Panc1 (cell line): ENCODE data around the gene LIPA. TPM values are rescaled to one million over a fixed set of nuclear protein-coding genes. Genes with fewer than 3 reads are reported as not detected.

Experiments used
- ATAC-seq: fragments of 200-7000 bp; cut with Tn5 transposase; 2 replicates; pipeline ENCODE4 v1.9.1; 2020; ENCODE audit warnings: mild to moderate bottlenecking, moderate library complexity
- BruUV-seq: library from RNA; stranded (reverse); fragments of 400-500 nt; replicated peaks from 2 replicates; lab custom pipeline; 2021; lab: Mats Ljungman, UMichigan
- CTCF ChIA-PET: fragments of 300-600 bp; sonication (Branson Sonifier 250); formaldehyde crosslinking; loops from one replicate; lab custom pipeline; 2022; ENCODE audit warnings: antibody characterized with exemption; lab: Charles Lee
- POLR2A ChIA-PET: fragments of 300-600 bp; sonication (Branson Sonifier 250); formaldehyde crosslinking; loops from one replicate; lab custom pipeline; 2022; ENCODE audit warnings: antibody characterized with exemption; lab: Charles Lee
- DNase-seq: peaks from one replicate; pipeline ENCODE4 v3.0.0-alpha.2; 2010; ENCODE audit warnings: low read depth, low spot score
- H3K27ac ChIP-seq: 2 replicates; pipeline ENCODE4 v1.5.1; 2011; ENCODE audit warnings: mild to moderate bottlenecking, low read length, inconsistent platforms
- H3K27me3 ChIP-seq: fragments of 200-500 bp; sonication (Bioruptor generic); 2 replicates; pipeline ENCODE4 v1.6.0; 2014; ENCODE audit warnings: low read length, inconsistent platforms; ENCODE audit not compliant: control insufficient read depth, insufficient read depth
- H3K36me3 ChIP-seq: fragments of 200-500 bp; sonication (Bioruptor generic); 2 replicates; pipeline ENCODE4 v1.5.1; 2014; ENCODE audit warnings: inconsistent platforms, mild to moderate bottlenecking, low read length, moderate library complexity; ENCODE audit not compliant: control insufficient read depth, insufficient read depth
- H3K4me1 ChIP-seq: 2 replicates; pipeline ENCODE4 v1.5.1; 2011; ENCODE audit warnings: inconsistent platforms, mild to moderate bottlenecking, low read length, moderate library complexity; ENCODE audit not compliant: control insufficient read depth, insufficient read depth
- H3K4me3 ChIP-seq, 2 experiments: 2 replicates each; pipeline ENCODE4 v1.5.1; 2011 to 2012; ENCODE audit warnings: low read depth in 2 of 2, low read length in 2 of 2, mild to moderate bottlenecking in 2 of 2, inconsistent platforms in 1 of 2, moderate library complexity in 1 of 2
- H3K9me3 ChIP-seq: fragments of 200-500 bp; sonication (Bioruptor generic); 2 replicates; pipeline ENCODE4 v1.5.1; 2014; ENCODE audit warnings: low read depth, mild to moderate bottlenecking, inconsistent platforms, low read length, moderate library complexity; ENCODE audit not compliant: control insufficient read depth, insufficient read depth
- POLR2AphosphoS5 ChIP-seq: IDR thresholded peaks from 2 replicates; pipeline ENCODE4 v1.6.1; 2012; ENCODE audit warnings: mild to moderate bottlenecking, low read depth, low read length, moderate library complexity
- REST ChIP-seq, 2 experiments: IDR thresholded peaks; 2 replicates each; pipeline ENCODE4 v1.6.1; 2011 to 2012; ENCODE audit warnings: low read depth in 2 of 2, control low read depth in 1 of 2, low read length in 1 of 2, mild to moderate bottlenecking in 1 of 2, moderate library complexity in 1 of 2; ENCODE audit not compliant: insufficient read depth in 1 of 2
- SIN3A ChIP-seq: IDR thresholded peaks from 2 replicates; pipeline ENCODE4 v1.6.1; 2012; ENCODE audit warnings: low read depth, mild to moderate bottlenecking, low read length, moderate library complexity, borderline replicate concordance; ENCODE audit not compliant: insufficient read depth
- TCF7L2 ChIP-seq: IDR thresholded peaks from 2 replicates; pipeline ENCODE4 v1.6.1; 2011; ENCODE audit warnings: mild to moderate bottlenecking, low read depth, low read length, inconsistent platforms
- in situ Hi-C: cut with HindIII; loops from 2 replicates; pipeline ENCODE4 v1.10.0; 2016; ENCODE audit warnings: low sequenced_read_pairs, low pct_unique_long_range_greater_than_20kb
- intact Hi-C: fragments of 100-400 bp; cut with micrococcal nuclease; formaldehyde crosslinking; loops from one replicate; pipeline ENCODE4 v1.10.0; 2022; ENCODE audit not compliant: unreplicated experiment
- total RNA-seq: library from RNA; stranded (reverse); gene quantifications from one replicate; pipeline ENCODE4 v1.2.1, GENCODE V29; 2021; ENCODE audit not compliant: unreplicated experiment
- TF ChIP-seq, protein P1 (sequence below): fragments of 450-650 bp; IDR thresholded peaks from 2 replicates; pipeline ENCODE4 v1.5.1; 2017; ENCODE audit warnings: mild to moderate bottlenecking

Gene LIPA
- total RNA-seq, 1 experiment from 2014 or later, result 172 TPM

DNA sequence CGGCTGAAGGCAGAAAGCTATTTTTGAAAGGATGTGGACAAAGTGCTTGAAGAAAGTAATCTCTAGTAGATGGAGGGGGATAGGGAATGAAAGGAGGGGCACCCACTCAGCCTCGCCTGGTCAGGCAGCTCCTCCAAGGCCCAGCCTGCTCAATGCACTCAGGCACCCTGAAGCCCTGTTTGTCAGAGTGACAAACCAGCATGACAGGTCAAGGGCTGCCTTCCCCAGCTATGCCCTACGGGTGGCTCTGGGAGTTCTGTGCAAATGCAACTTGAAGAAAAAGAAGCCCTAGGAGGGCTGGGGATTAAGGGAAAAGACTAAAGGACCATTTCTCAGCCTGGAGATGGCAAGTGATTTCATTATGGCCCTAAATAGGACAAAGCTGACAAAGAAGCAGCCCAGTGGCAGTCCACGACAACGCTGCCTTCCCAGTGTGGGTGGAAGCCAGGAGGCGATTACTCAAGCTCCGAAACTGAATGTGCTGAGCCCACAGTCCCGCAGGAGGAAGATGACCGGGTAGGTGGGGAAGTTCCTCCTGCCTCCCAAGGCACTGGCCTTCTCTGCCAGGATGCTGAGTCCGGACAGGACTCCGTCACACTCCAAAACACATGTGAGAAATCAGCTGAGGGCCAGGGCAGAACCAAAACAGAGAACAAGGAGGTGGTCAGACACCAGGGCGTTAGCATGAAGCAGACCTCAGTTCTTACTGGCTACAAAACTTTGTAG lies 16.3 kb downstream of the LIPA start:
- ChIA-PET POLR2A (no interaction called here), CTCF (no interaction called here)
- ATAC-seq (no peak), DNase-seq (no peak)
- in situ Hi-C loops, result no loop called here
- no peak overlapping the region for H3K27ac ChIP-seq
- no peak for TF ChIP-seq POLR2AphosphoS5
- no peak for TF ChIP-seq SIN3A
- TF ChIP-seq REST (IDR thresholded peaks at IDR 0.05; ENCODE audit: insufficient read depth in 1 of 2, low read depth in 2 of 2, low read length in 1 of 2), result no peak
- no peak for TF ChIP-seq TCF7L2
- TF ChIP-seq, protein P1, sequence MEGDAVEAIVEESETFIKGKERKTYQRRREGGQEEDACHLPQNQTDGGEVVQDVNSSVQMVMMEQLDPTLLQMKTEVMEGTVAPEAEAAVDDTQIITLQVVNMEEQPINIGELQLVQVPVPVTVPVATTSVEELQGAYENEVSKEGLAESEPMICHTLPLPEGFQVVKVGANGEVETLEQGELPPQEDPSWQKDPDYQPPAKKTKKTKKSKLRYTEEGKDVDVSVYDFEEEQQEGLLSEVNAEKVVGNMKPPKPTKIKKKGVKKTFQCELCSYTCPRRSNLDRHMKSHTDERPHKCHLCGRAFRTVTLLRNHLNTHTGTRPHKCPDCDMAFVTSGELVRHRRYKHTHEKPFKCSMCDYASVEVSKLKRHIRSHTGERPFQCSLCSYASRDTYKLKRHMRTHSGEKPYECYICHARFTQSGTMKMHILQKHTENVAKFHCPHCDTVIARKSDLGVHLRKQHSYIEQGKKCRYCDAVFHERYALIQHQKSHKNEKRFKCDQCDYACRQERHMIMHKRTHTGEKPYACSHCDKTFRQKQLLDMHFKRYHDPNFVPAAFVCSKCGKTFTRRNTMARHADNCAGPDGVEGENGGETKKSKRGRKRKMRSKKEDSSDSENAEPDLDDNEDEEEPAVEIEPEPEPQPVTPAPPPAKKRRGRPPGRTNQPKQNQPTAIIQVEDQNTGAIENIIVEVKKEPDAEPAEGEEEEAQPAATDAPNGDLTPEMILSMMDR, result no peak
- no peaks in the 10 kb centered on the region for H3K27me3 ChIP-seq
- H3K4me3 ChIP-seq, result no peak overlapping the region
- intact Hi-C loops, result no loop called here
- no peaks in the 10 kb centered on the region for H3K4me1 ChIP-seq
- BruUV-seq, result no TSS peak
- no peaks in the 10 kb centered on the region for H3K9me3 ChIP-seq
- H3K36me3 ChIP-seq, result peaks cover 2% of the 10 kb centered on the region; the same call in 1 of the 2 replicates

GRCh38 chr10:89233033-89233432 lies 18.5 kb downstream of the LIPA start:
- Histone ChIP-seq H3K4me1 (no peaks in the 10 kb centered on the region), H3K36me3 (peaks cover 2% of the 10 kb centered on the region; the same call in 1 of the 2 replicates), H3K27me3 (no peaks in the 10 kb centered on the region), H3K9me3 (no peaks in the 10 kb centered on the region), H3K27ac (no peak overlapping the region), H3K4me3 (no peak overlapping the region)
- TF ChIP-seq SIN3A, result no peak
- TF ChIP-seq REST (IDR thresholded peaks at IDR 0.05; ENCODE audit: insufficient read depth in 1 of 2, low read depth in 2 of 2, low read length in 1 of 2), result no peak
- no peak for TF ChIP-seq TCF7L2
- TF ChIP-seq, protein P1, result no peak
- TF ChIP-seq POLR2AphosphoS5, result no peak
- no peak for ATAC-seq
- DNase-seq, result no peak
- POLR2A ChIA-PET, result no interaction called here
- in situ Hi-C loops (no loop called here), intact Hi-C loops (no loop called here)
- CTCF ChIA-PET, result no interaction called here
- BruUV-seq, result no TSS peak
